ENCODE results near the gene DDX1.
"Not testable (repeated sequence)": the region's sequence is repeated elsewhere in the genome, so short reads cannot be mapped to it uniquely, and the experiment has no call there.

DDX1 gene

GRCh38 chr2:15612101-15612500 lies 20.4 kb downstream of the DDX1 start:
- H3K4me3 ChIP-seq (ENCODE audit: low read depth, low read length); DNase-seq; H3K79me1 ChIP-seq (ENCODE audit: low read length); H3K9ac ChIP-seq (ENCODE audit: low read length); H3K23ac ChIP-seq (ENCODE audit: low read length); H4K8ac ChIP-seq (ENCODE audit: low read depth, low read length); H3K18ac ChIP-seq (ENCODE audit: low read length); H2BK12ac ChIP-seq (ENCODE audit: low read length); H3K79me2 ChIP-seq (ENCODE audit: control insufficient read depth, insufficient read depth, low read length, poor library complexity); H2AK5ac ChIP-seq (ENCODE audit: low read length); H4K91ac ChIP-seq (ENCODE audit: low read depth, low read length); H3K9me3 ChIP-seq (ENCODE audit: insufficient read depth, low read depth, low read length); H4K12ac ChIP-seq (ENCODE audit: low read depth, low read length); H2BK120ac ChIP-seq (ENCODE audit: insufficient read depth, low read length, poor library complexity); H3K27ac ChIP-seq (ENCODE audit: low read depth, low read length); H2BK5ac ChIP-seq (ENCODE audit: low read depth, low read length, poor library complexity); H2AFZ ChIP-seq (ENCODE audit: insufficient read depth, low read length, poor library complexity); H3K4me1 ChIP-seq (ENCODE audit: control insufficient read depth in 1 of 2, insufficient read depth in 2 of 2, low read length in 2 of 2); H3K14ac ChIP-seq (ENCODE audit: low read length); H3K27me3 ChIP-seq (ENCODE audit: insufficient read depth, low read length); H3K4me2 ChIP-seq (ENCODE audit: low read length); H3K4ac ChIP-seq (ENCODE audit: low read depth, low read length): not testable (repeated sequence)
- WGBS (ENCODE audit: extremely low coverage, insufficient coverage, insufficient read length) = no CpG with 5 or more reads among the region's 33 CpGs
- H3K36me3 ChIP-seq (ENCODE audit: control insufficient read depth in 1 of 2, insufficient read depth in 2 of 2, low read length in 2 of 2) = peaks cover 19 to 25% of the 10 kb centered on the region in 2 experiments

GRCh38 chr2:15613736-15614429 lies 22.2 kb downstream of the DDX1 start:
- no peak for DNase-seq
- Histone ChIP-seq H3K4me1 (ENCODE audit: control insufficient read depth in 1 of 2, insufficient read depth in 2 of 2, low read length in 2 of 2) (no peaks in the 10 kb centered on the region), H3K27me3 (ENCODE audit: insufficient read depth, low read length) (no peaks in the 10 kb centered on the region), H3K18ac (ENCODE audit: low read length) (no peak overlapping the region), H3K9me3 (ENCODE audit: insufficient read depth, low read depth, low read length) (no peaks in the 10 kb centered on the region), H3K27ac (ENCODE audit: low read depth, low read length) (no peak overlapping the region), H2BK12ac (ENCODE audit: low read length) (no peak overlapping the region), H2BK120ac (ENCODE audit: insufficient read depth, low read length, poor library complexity) (no peak overlapping the region), H3K36me3 (ENCODE audit: control insufficient read depth in 1 of 2, insufficient read depth in 2 of 2, low read length in 2 of 2) (peaks cover 20 to 23% of the 10 kb centered on the region in 2 experiments), H2BK5ac (ENCODE audit: low read depth, low read length, poor library complexity) (no peak overlapping the region), H3K79me2 (ENCODE audit: control insufficient read depth, insufficient read depth, low read length, poor library complexity) (no peaks in the 10 kb centered on the region), H3K14ac (ENCODE audit: low read length) (no peak overlapping the region), H4K12ac (ENCODE audit: low read depth, low read length) (no peak overlapping the region), H4K8ac (ENCODE audit: low read depth, low read length) (no peak overlapping the region), H3K4me2 (ENCODE audit: low read length) (no peak overlapping the region), H2AK5ac (ENCODE audit: low read length) (no peak overlapping the region), H3K4ac (ENCODE audit: low read depth, low read length) (no peak overlapping the region), H3K23ac (ENCODE audit: low read length) (no peak overlapping the region), H3K4me3 (ENCODE audit: low read depth, low read length) (no peak overlapping the region), H3K79me1 (ENCODE audit: low read length) (no peaks in the 10 kb centered on the region), H3K9ac (ENCODE audit: low read length) (no peak overlapping the region), H4K91ac (ENCODE audit: low read depth, low read length) (no peak overlapping the region), H2AFZ (ENCODE audit: insufficient read depth, low read length, poor library complexity) (no peak overlapping the region)
- WGBS (ENCODE audit: extremely low coverage, insufficient coverage, insufficient read length) = no CpG with 5 or more reads among the region's 10 CpGs

GRCh38 chr2:15614545-15615300 lies 23.1 kb downstream of the DDX1 start:
- H2AK5ac ChIP-seq (ENCODE audit: low read length) = no peak overlapping the region
- WGBS (ENCODE audit: extremely low coverage, insufficient coverage, insufficient read length) = no CpG with 5 or more reads among the region's 6 CpGs

GRCh38 chr2:15615301-15615920 lies 23.7 kb downstream of the DDX1 start:
- Histone ChIP-seq H3K27ac (ENCODE audit: low read depth, low read length) (no peak overlapping the region), H2BK12ac (ENCODE audit: low read length) (no peak overlapping the region), H4K12ac (ENCODE audit: low read depth, low read length) (no peak overlapping the region), H3K4me2 (ENCODE audit: low read length) (no peak overlapping the region), H3K4me1 (ENCODE audit: control insufficient read depth in 1 of 2, insufficient read depth in 2 of 2, low read length in 2 of 2) (no peaks in the 10 kb centered on the region), H3K4me3 (ENCODE audit: low read depth, low read length) (no peak overlapping the region), H2AK5ac (ENCODE audit: low read length) (no peak overlapping the region), H3K79me2 (ENCODE audit: control insufficient read depth, insufficient read depth, low read length, poor library complexity) (no peaks in the 10 kb centered on the region), H4K91ac (ENCODE audit: low read depth, low read length) (no peak overlapping the region), H3K18ac (ENCODE audit: low read length) (no peak overlapping the region), H3K27me3 (ENCODE audit: insufficient read depth, low read length) (no peaks in the 10 kb centered on the region), H3K14ac (ENCODE audit: low read length) (no peak overlapping the region), H3K4ac (ENCODE audit: low read depth, low read length) (no peak overlapping the region), H3K36me3 (ENCODE audit: control insufficient read depth in 1 of 2, insufficient read depth in 2 of 2, low read length in 2 of 2) (peaks cover 21 to 24% of the 10 kb centered on the region in 2 experiments), H3K9ac (ENCODE audit: low read length) (no peak overlapping the region), H4K8ac (ENCODE audit: low read depth, low read length) (no peak overlapping the region), H3K23ac (ENCODE audit: low read length) (no peak overlapping the region), H3K79me1 (ENCODE audit: low read length) (no peaks in the 10 kb centered on the region), H2BK120ac (ENCODE audit: insufficient read depth, low read length, poor library complexity) (no peak overlapping the region), H3K9me3 (ENCODE audit: insufficient read depth, low read depth, low read length) (no peaks in the 10 kb centered on the region), H2AFZ (ENCODE audit: insufficient read depth, low read length, poor library complexity) (no peak overlapping the region), H2BK5ac (ENCODE audit: low read depth, low read length, poor library complexity) (no peak overlapping the region)
- no peak for DNase-seq
- no CpG with 5 or more reads among the region's 3 CpGs for WGBS (ENCODE audit: extremely low coverage, insufficient coverage, insufficient read length)

More at GRCh38 chr2:15614545-15615300, 23.1 kb downstream of the DDX1 start:
- Histone ChIP-seq H2BK120ac (ENCODE audit: insufficient read depth, low read length, poor library complexity) (no peak overlapping the region), H3K4me3 (ENCODE audit: low read depth, low read length) (no peak overlapping the region), H3K27me3 (ENCODE audit: insufficient read depth, low read length) (no peaks in the 10 kb centered on the region), H4K91ac (ENCODE audit: low read depth, low read length) (no peak overlapping the region), H3K23ac (ENCODE audit: low read length) (no peak overlapping the region), H3K14ac (ENCODE audit: low read length) (no peak overlapping the region), H2BK5ac (ENCODE audit: low read depth, low read length, poor library complexity) (no peak overlapping the region), H3K4ac (ENCODE audit: low read depth, low read length) (no peak overlapping the region), H3K79me2 (ENCODE audit: control insufficient read depth, insufficient read depth, low read length, poor library complexity) (no peaks in the 10 kb centered on the region), H4K8ac (ENCODE audit: low read depth, low read length) (no peak overlapping the region), H3K4me1 (ENCODE audit: control insufficient read depth in 1 of 2, insufficient read depth in 2 of 2, low read length in 2 of 2) (no peaks in the 10 kb centered on the region), H3K4me2 (ENCODE audit: low read length) (no peak overlapping the region), H3K36me3 (ENCODE audit: control insufficient read depth in 1 of 2, insufficient read depth in 2 of 2, low read length in 2 of 2) (peaks cover 25 to 26% of the 10 kb centered on the region in 2 experiments), H4K12ac (ENCODE audit: low read depth, low read length) (no peak overlapping the region), H3K18ac (ENCODE audit: low read length) (no peak overlapping the region), H3K9me3 (ENCODE audit: insufficient read depth, low read depth, low read length) (no peaks in the 10 kb centered on the region), H3K9ac (ENCODE audit: low read length) (no peak overlapping the region), H3K79me1 (ENCODE audit: low read length) (no peaks in the 10 kb centered on the region), H2AFZ (ENCODE audit: insufficient read depth, low read length, poor library complexity) (no peak overlapping the region), H3K27ac (ENCODE audit: low read depth, low read length) (no peak overlapping the region), H2BK12ac (ENCODE audit: low read length) (no peak overlapping the region)
- DNase-seq = no peak

Measured in trophoblast cell (in vitro differentiated cells and primary cell).